Activated naive CD4-positive, alpha-beta T cell treated with anti-CD3 and anti-CD28 coated beads, Interleukin-2, amount 10 ng/mL, durations not matched to agents 7 days and 5 days (primary cell): ENCODE data around the gene SEMA4D.

Experiments used
- CTCF ChIA-PET: fragments of 350-600 bp; sonication (Branson Sonifier 250); formaldehyde crosslinking; loops from one replicate; lab custom pipeline; 2021; ENCODE audit warnings: antibody characterized with exemption; lab: Charles Lee
- DNase-seq: peaks from one replicate; pipeline ENCODE4 v3.0.0-alpha.2; 2020
- H3K27ac Mint-ChIP-seq: one replicate; pipeline ENCODE4 v1.8.0; 2021; ENCODE audit warnings: mild to moderate bottlenecking, moderate library complexity, mixed read lengths
- H3K27me3 Mint-ChIP-seq: one replicate; pipeline ENCODE4 v1.8.0; 2021; ENCODE audit warnings: mild to moderate bottlenecking, mixed read lengths
- H3K36me3 Mint-ChIP-seq: one replicate; pipeline ENCODE4 v1.8.0; 2021; ENCODE audit warnings: mixed read lengths
- H3K4me1 Mint-ChIP-seq: one replicate; pipeline ENCODE4 v1.8.0; 2021; ENCODE audit warnings: mixed read lengths
- H3K4me3 Mint-ChIP-seq: one replicate; pipeline ENCODE4 v1.8.0; 2021; ENCODE audit warnings: mild to moderate bottlenecking, moderate library complexity, mixed read lengths
- H3K9me3 Mint-ChIP-seq: one replicate; pipeline ENCODE4 v1.8.0; 2021; ENCODE audit warnings: mixed read lengths

SEMA4D gene

DNA sequence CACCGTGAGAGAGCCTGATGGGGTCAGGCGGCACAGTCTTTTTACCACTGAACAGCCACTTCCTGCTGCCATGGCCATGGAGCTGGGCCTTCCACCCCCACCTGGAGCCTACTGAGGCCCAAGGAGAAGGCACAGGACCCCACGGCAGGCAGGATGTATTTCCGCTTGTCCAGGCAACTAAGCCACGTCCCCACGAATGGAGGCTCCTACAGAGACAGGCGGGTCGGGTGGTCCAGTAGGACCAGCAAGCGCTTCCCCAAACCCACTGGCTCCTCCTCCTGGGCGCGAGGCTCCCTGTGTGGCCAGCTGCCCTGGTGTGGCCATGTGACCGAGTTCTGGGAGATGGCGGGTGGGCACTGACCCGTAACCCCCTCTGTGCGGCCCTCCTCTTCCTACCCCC lies 113.1 kb downstream of the SEMA4D start:
- Mint-ChIP-seq H3K9me3 (no peaks in the 10 kb centered on the region), H3K36me3 (peaks cover 79% of the 10 kb centered on the region), H3K4me3 (no peak overlapping the region), H3K27ac (peak overlapping the region; percentile 49), H3K27me3 (no peaks in the 10 kb centered on the region), H3K4me1 (peaks cover 30% of the 10 kb centered on the region)
- no peak for DNase-seq
- CTCF ChIA-PET = interaction anchor here (1.0 kb wide), 1 partner anchor 164 kb away, joined by 5 read pairs; no protein-coding TSS in a partner anchor

- no peak for DNase-seq
- CTCF ChIA-PET = no interaction called here
- H3K36me3 Mint-ChIP-seq = peaks cover 78% of the 10 kb centered on the region
- H3K4me1 Mint-ChIP-seq = peaks cover 39% of the 10 kb centered on the region
- no peak overlapping the region for H3K4me3 Mint-ChIP-seq
- no peaks in the 10 kb centered on the region for H3K9me3 Mint-ChIP-seq
- no peaks in the 10 kb centered on the region for H3K27me3 Mint-ChIP-seq
- peak overlapping the region; percentile 86 for H3K27ac Mint-ChIP-seq
These were observed 114.1 kb downstream of the SEMA4D start for GRCh38 chr9:89383721-89384300.

GRCh38 chr9:89383030-89383720 lies 114.7 kb downstream of the SEMA4D start:
- H3K27ac Mint-ChIP-seq = peak overlapping the region; percentile 69
- no peaks in the 10 kb centered on the region for H3K9me3 Mint-ChIP-seq
- CTCF ChIA-PET = no interaction called here
- H3K36me3 Mint-ChIP-seq = peaks cover 78% of the 10 kb centered on the region
- no peak overlapping the region for H3K4me3 Mint-ChIP-seq
- H3K27me3 Mint-ChIP-seq = no peaks in the 10 kb centered on the region
- H3K4me1 Mint-ChIP-seq = peaks cover 40% of the 10 kb centered on the region
- no peak for DNase-seq

DNA sequence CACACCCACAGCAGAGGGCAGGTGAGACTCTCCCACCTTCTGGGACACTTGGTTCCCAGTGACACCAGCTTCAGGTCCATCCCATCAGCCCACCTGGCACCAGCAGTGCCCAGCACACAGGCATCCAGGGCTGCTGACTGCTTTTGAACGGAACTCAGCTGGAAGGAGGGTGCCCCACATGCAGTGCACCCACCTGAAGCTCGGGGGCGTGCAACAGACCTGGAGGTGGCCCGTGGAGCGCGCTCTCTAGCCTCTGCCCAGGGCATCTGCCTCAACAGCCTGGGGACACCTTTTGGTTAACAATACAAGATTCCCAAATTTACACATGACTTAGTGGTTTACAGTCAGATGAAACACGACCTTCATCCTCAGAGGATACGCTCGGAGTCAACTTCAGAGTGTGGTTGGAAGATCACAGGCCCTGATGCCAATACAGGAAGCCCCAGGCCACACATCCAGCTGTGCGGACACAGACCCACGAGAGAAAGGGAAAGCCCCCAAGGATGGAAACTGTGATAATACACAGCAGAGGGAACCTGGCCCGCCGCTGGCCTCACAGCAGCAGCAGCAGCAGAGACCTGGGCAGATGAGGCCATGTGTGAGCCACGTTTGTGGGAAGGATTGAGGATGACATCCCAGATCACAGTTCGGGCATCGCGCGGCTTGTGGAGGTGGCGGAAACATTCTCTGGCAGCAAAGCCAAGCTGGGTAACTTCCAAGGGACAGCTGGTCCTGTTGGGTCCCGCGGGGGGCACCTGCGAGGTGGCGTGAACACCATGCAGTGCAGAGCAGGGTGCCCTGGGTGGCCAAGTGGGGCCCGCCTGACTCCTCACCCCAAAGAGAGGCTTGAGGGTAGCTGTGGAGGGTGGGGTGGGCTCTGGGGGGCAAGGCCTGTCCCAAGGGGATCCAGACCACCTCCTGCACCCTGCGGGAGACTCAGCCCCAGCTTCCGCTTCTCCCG lies 115.6 kb downstream of the SEMA4D start:
- H3K27ac Mint-ChIP-seq = peak overlapping the region; percentile 69
- H3K4me3 Mint-ChIP-seq = peak overlapping the region; percentile 35
- peaks cover 79% of the 10 kb centered on the region for H3K36me3 Mint-ChIP-seq
- peaks cover 42% of the 10 kb centered on the region for H3K4me1 Mint-ChIP-seq
- no peaks in the 10 kb centered on the region for H3K27me3 Mint-ChIP-seq
- no peak for DNase-seq
- H3K9me3 Mint-ChIP-seq = no peaks in the 10 kb centered on the region
- CTCF ChIA-PET = no interaction called here

DNA sequence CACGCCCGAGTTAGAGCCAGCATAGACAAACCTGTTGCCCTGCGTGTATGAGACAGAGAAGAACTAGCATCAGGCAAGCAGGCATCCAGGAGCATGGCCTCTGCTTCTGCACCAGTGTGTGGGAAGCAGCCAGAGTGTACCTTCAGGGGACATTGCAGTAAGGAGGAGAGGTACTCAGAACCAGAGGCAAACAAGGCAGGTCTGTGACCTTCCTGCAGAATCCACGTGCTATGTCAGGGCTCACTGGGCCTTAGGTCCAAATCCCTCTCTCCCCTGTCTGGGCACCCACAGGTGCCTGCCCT lies 116.7 kb downstream of the SEMA4D start:
- CTCF ChIA-PET = no interaction called here
- Mint-ChIP-seq H3K36me3 (peaks cover 78% of the 10 kb centered on the region), H3K9me3 (no peaks in the 10 kb centered on the region), H3K4me3 (no peak overlapping the region), H3K4me1 (peaks cover 52% of the 10 kb centered on the region), H3K27me3 (no peaks in the 10 kb centered on the region), H3K27ac (peak overlapping the region; percentile 19)
- no peak for DNase-seq

- DNase-seq = no peak
- H3K4me3 Mint-ChIP-seq = no peak overlapping the region
- H3K27ac Mint-ChIP-seq = peak overlapping the region; percentile 71
- H3K4me1 Mint-ChIP-seq = peaks cover 56% of the 10 kb centered on the region
- H3K9me3 Mint-ChIP-seq = no peaks in the 10 kb centered on the region
- CTCF ChIA-PET = interaction anchor here (1.9 kb wide), 1 partner anchor 168 kb away, joined by 9 read pairs; no protein-coding TSS in a partner anchor
- H3K36me3 Mint-ChIP-seq = peaks cover 73% of the 10 kb centered on the region
- H3K27me3 Mint-ChIP-seq = no peaks in the 10 kb centered on the region
These were observed 117.2 kb downstream of the SEMA4D start for GRCh38 chr9:89380437-89381307.

DNA sequence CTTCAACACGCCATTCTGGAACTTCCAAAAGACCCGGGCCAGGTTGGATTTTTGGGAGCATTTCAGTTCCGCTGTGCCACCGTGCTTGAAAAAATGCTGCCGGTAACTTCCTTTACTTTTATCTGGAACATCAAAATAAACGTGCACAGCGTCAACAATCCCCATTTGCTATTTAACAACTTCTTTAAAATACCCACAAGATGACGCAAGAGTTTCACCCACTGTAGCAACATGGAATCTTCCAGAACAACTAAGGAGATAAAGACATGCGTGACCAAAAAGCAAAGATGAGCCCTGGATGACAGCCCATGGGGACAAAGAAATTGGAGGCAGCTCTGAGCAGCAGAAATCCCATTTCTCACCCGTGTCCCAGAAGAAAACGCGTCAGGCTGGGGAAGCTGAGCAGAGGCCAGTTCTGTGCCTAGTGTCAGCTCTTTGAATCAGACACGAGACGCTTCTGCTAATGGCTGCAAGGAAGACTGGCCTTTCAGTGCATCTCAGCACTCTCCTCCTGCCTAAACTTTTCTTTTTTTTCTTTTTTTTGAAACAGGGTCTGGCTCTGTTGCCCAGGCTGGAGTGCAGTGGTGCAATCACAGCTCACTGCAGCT lies 118.3 kb downstream of the SEMA4D start:
- H3K4me3 Mint-ChIP-seq = no peak overlapping the region
- peaks cover 66% of the 10 kb centered on the region for H3K4me1 Mint-ChIP-seq

DNA sequence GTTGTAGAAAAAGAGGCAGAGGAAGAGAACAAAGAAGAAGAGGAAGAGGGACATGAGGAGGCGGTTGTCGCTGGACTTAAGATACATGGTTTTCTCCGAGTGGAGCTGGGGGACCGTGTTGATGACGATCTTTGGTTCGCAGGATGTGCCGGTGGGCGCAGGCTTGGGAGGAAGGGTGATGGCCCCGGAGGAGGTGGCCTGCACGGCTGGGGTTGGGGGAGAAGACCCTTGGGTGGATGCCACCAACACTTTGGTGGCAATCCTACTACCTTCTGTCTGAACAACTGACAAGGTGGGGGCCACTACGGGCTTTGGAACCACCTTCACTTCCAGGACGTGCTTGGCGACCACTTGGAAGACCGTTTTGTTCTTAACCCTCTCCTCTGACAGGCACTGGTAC lies 118.9 kb downstream of the SEMA4D start:
- H3K36me3 Mint-ChIP-seq = peaks cover 66% of the 10 kb centered on the region
- H3K9me3 Mint-ChIP-seq = no peaks in the 10 kb centered on the region
- H3K27ac Mint-ChIP-seq = peak overlapping the region; percentile 71
- H3K4me1 Mint-ChIP-seq = peaks cover 69% of the 10 kb centered on the region
- no peak for DNase-seq
- CTCF ChIA-PET = no interaction called here
- H3K27me3 Mint-ChIP-seq = no peaks in the 10 kb centered on the region
- no peak overlapping the region for H3K4me3 Mint-ChIP-seq

More for the DNA sequence above, 118.3 kb downstream of the SEMA4D start:
- H3K36me3 Mint-ChIP-seq = peaks cover 71% of the 10 kb centered on the region
- peak overlapping the region; percentile 71 for H3K27ac Mint-ChIP-seq
- CTCF ChIA-PET = interaction anchor here (0.7 to 1.9 kb wide), 3 partner anchors 29 to 169 kb away, joined by 3 to 9 read pairs (median 3); no protein-coding TSS in a partner anchor
- H3K27me3 Mint-ChIP-seq = no peaks in the 10 kb centered on the region
- no peak for DNase-seq
- no peaks in the 10 kb centered on the region for H3K9me3 Mint-ChIP-seq

DNA sequence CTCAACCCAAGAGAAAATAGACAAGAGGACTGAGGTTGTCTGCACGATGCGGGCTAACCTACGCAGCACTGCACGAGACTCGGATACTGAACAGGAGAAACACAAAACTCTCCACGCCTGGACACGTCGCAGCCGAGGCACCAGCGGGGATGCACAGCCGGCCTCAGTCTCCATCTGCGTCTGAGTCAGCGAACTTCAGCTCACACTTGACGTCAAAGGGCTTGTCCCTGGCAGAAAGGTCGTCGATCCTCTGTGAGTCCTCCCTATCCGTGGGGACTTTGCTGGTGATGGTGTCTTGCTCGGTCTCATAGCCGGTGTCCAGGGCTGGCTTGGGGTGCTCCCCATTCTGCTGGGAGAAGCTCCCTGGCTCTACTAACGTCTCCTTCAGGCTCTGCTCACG lies 119.4 kb downstream of the SEMA4D start:
- no peaks in the 10 kb centered on the region for H3K9me3 Mint-ChIP-seq
- H3K27me3 Mint-ChIP-seq = no peaks in the 10 kb centered on the region
- no peak for DNase-seq
- H3K36me3 Mint-ChIP-seq = peaks cover 63% of the 10 kb centered on the region
- H3K4me3 Mint-ChIP-seq = no peak overlapping the region
- peak overlapping the region; percentile 49 for H3K27ac Mint-ChIP-seq
- CTCF ChIA-PET = no interaction called here
- H3K4me1 Mint-ChIP-seq = peaks cover 73% of the 10 kb centered on the region

GRCh38 chr9:89377411-89377810 lies 120.5 kb downstream of the SEMA4D start:
- H3K9me3 Mint-ChIP-seq = no peaks in the 10 kb centered on the region
- no peak overlapping the region for H3K4me3 Mint-ChIP-seq
- CTCF ChIA-PET = interaction anchor here (1.3 kb wide), 1 partner anchor 172 kb away, joined by 4 read pairs; no protein-coding TSS in a partner anchor
- H3K4me1 Mint-ChIP-seq = peaks cover 75% of the 10 kb centered on the region
- no peak overlapping the region for H3K27ac Mint-ChIP-seq
- peaks cover 56% of the 10 kb centered on the region for H3K36me3 Mint-ChIP-seq
- no peaks in the 10 kb centered on the region for H3K27me3 Mint-ChIP-seq
- DNase-seq = no peak

- Mint-ChIP-seq H3K27me3 (no peaks in the 10 kb centered on the region), H3K4me1 (peaks cover 75% of the 10 kb centered on the region), H3K36me3 (peaks cover 54% of the 10 kb centered on the region), H3K27ac (peak overlapping the region; percentile 46), H3K9me3 (no peaks in the 10 kb centered on the region), H3K4me3 (no peak overlapping the region)
- CTCF ChIA-PET = interaction anchor here (1.3 kb wide), 1 partner anchor 172 kb away, joined by 4 read pairs; no protein-coding TSS in a partner anchor
- DNase-seq = no peak
These were observed 121.1 kb downstream of the SEMA4D start for GRCh38 chr9:89376741-89377351.

- Mint-ChIP-seq H3K27ac (peak overlapping the region; percentile 62), H3K27me3 (no peaks in the 10 kb centered on the region), H3K9me3 (no peaks in the 10 kb centered on the region), H3K4me3 (no peak overlapping the region), H3K4me1 (peaks cover 70% of the 10 kb centered on the region), H3K36me3 (peaks cover 49% of the 10 kb centered on the region)
- no peak for DNase-seq
- CTCF ChIA-PET = interaction anchor here (1.1 to 1.3 kb wide), 2 partner anchors 26 to 173 kb away, joined by 3 to 4 read pairs; no protein-coding TSS in a partner anchor
These were observed 121.6 kb downstream of the SEMA4D start for GRCh38 chr9:89376286-89376685.
